Heart right ventricle (tissue), 16 donors: Measurements from ENCODE around the gene OPTC. TPM values are rescaled to one million over a fixed set of nuclear protein-coding genes. Genes with fewer than 3 reads are reported as not detected.
A peak's percentile ranks its signal among the peaks of the same experiment; 100 is the strongest.

Experiments
- ATAC-seq, 8 donors: fragments of 200-7000 bp; cut with Tn5 transposase; one replicate each; pipeline ENCODE4 v1.9.1; 2020; ENCODE audit warnings: mild to moderate bottlenecking in 8 of 8, moderate library complexity in 8 of 8, moderate number of reproducible peaks in 1 of 8
- DNase-seq, 2 donors: peaks; one replicate each; pipeline ENCODE4 v3.0.0-alpha.2; 2020
- H3K27ac ChIP-seq, 10 donors: fragments of 200-600 bp; sonication (generic) in 2 of 10; one replicate each; pipeline versions ENCODE4 v1.5.0 to v1.8.0; 2020 to 2022; ENCODE audit warnings: mild to moderate bottlenecking in 3 of 10
- H3K27me3 ChIP-seq, 7 donors: fragments of 200-600 bp; one replicate each; pipeline ENCODE4 v1.8.0; 2021 to 2022; ENCODE audit warnings: mild to moderate bottlenecking in 2 of 7
- H3K36me3 ChIP-seq, 9 donors: fragments of 200-600 bp; sonication (generic) in 1 of 9; one replicate each; pipeline versions ENCODE4 v1.5.0 to v1.8.0; 2020 to 2022; ENCODE audit warnings: mild to moderate bottlenecking in 2 of 9
- H3K4me1 ChIP-seq, 9 donors: fragments of 200-600 bp; sonication (generic) in 1 of 9; one replicate each; pipeline versions ENCODE4 v1.5.0 to v1.8.0; 2020 to 2022; ENCODE audit warnings: mild to moderate bottlenecking in 4 of 9
- H3K4me3 ChIP-seq, 10 donors: fragments of 200-600 bp; sonication (generic) in 2 of 10; one replicate each; pipeline versions ENCODE4 v1.5.0 to v1.8.0; 2020 to 2022; ENCODE audit warnings: mild to moderate bottlenecking in 7 of 10, moderate library complexity in 2 of 10
- H3K9me3 ChIP-seq, 11 donors: fragments of 200-600 bp in 10 of 11; sonication (generic) in 2 of 11; one replicate each; pipeline versions ENCODE4 v1.5.0 to v1.8.0; 2013 to 2022; ENCODE audit warnings: mild to moderate bottlenecking in 2 of 11, control low read depth in 1 of 11, moderate library complexity in 1 of 11
- WGBS, 2 donors: extraction: QIAGEN DNeasy Blood & Tissue Kit; methylation state at CpG; one replicate each; pipeline ENCODE4 v1.1.7; 2013; ENCODE audit warnings: inconsistent platforms in 1 of 2; 5-methylcytosine and 5-hydroxymethylcytosine counted together
- intact Hi-C, 10 donors: fragments of 100-400 bp; cut with DNase I; formaldehyde crosslinking; loops; one replicate each; pipeline versions ENCODE4 v1.11.1 to v1.14.2; 2022
- polyA plus RNA-seq, 2 donors: library from polyadenylated mRNA; stranded (reverse); fragments of 200-250 nt; gene quantifications; one replicate each; pipeline ENCODE4 v1.2.3, GENCODE V29; 2013
- total RNA-seq, 10 donors: library from RNA; stranded (reverse); fragmentation: NEBNext Ultra II Directional in 3 of 10; extraction: Animal tissue kit (Norgen Biotek cat#: 25700) in 3 of 10; gene quantifications; one replicate each; pipeline versions ENCODE4 v1.2.1 to v1.2.4, GENCODE V29; 2021 to 2023
- TF ChIP-seq, protein P1 (sequence below), 9 donors: fragments of 200-600 bp; sonication (generic) in 2 of 9; IDR thresholded peaks; one replicate each; pipeline versions ENCODE4 v1.5.0 to v1.8.0; 2021 to 2022; ENCODE audit warnings: antibody characterized with exemption in 9 of 9, mild to moderate bottlenecking in 5 of 9, moderate library complexity in 1 of 9
- donor health status: Arrhythmogenic right ventricular cardiomyopathy.
- donor health status: ischemic (EF 13 %, LVEDD 7.1; RV severe dilation, severe dysfunction).
- donor health status: healthy with polysubstance abuse.
- donor health status: DM: no; HTN: yes; CAD: no.
- donor health status: DM: no; HTN: no; CAD: no.
- donor health status: ischemic (EF 25% LVEDD 6.9; RV normal size, moderate dysfunction).
- donor health status: ischemic (EF 25% LVEDD 5.7; RV mildly dilated, moderate dysfunction).
- donor health status: healthy.
- donor health status: DM: yes; HTN: yes; CAD: no.
- donor health status: Ischemic cardiomyopathy.
- donor health status: ischemic (EF 35%, LVEDD 5.7; RV mildly dilated, moderate dysfunction).
- donor health status: nonischemic (EF 11% LVEDD 7.7; RV severe dilation, severe dysfunction).
- donor health status: DM: yes; HTN: yes; CAD: no.
- donor health status: PGD.
- donor health status: ischemic (EF 29% LVEDD 5.4; RV normal size, mild dysfunction).
- donor health status: nonischemic (EF 23%, LVEDD 6.1; RV moderate dilation, normal function).

The OPTC gene
- total and polyA plus RNA-seq, 12 donors, result not detected

DNA sequence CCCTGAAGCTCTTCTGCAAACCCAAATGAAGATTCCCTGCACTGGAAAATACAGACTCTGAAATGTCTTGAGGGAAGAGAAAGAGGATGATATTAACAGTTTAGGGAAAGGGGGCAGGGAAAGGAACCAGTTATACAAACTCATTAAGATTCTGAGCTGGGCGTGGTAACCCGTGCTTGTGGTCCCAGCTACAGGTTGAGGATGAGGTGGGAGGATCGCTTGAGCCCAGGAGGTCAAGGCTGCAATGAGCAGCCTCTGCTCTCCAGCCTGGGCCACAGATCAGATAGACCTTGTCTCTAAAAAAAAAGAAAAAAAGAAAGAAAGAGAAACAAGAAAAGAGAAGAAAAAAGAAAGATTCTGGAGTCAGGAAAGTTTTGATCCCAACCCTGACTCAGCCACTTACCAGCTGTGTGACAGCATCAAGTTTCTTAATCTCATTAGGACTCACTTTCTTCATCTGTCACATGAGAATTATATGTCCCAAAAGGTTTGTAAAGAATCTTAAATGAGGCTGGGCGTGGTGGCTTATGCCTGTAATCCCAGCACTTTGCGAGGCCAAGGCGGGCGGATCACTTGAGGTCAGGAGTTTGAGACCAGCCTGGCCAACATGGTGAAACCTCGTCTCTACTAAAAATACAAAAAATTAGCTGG, 53.9 kb downstream of the OPTC start:
- H3K4me3 ChIP-seq, result no peak overlapping the region
- no peaks in the 10 kb centered on the region for H3K9me3 ChIP-seq
- H3K4me1 ChIP-seq, result peaks cover 0 to 20% (median 6%) of the 10 kb centered on the region in 9 donors
- DNase-seq, result no peak
- H3K27me3 ChIP-seq, result no peaks in the 10 kb centered on the region
- intact Hi-C loops, result loop anchor here in 1 of 10 donors (5.0 kb wide), 1 partner anchor 36 kb away; no protein-coding TSS in a partner anchor
- WGBS, 2 donors, result 92 to 93% methylated on average over 8 of the region's 8 CpGs
- H3K36me3 ChIP-seq, result no peaks in the 10 kb centered on the region
- no peak for ATAC-seq
- TF ChIP-seq, protein P1, sequence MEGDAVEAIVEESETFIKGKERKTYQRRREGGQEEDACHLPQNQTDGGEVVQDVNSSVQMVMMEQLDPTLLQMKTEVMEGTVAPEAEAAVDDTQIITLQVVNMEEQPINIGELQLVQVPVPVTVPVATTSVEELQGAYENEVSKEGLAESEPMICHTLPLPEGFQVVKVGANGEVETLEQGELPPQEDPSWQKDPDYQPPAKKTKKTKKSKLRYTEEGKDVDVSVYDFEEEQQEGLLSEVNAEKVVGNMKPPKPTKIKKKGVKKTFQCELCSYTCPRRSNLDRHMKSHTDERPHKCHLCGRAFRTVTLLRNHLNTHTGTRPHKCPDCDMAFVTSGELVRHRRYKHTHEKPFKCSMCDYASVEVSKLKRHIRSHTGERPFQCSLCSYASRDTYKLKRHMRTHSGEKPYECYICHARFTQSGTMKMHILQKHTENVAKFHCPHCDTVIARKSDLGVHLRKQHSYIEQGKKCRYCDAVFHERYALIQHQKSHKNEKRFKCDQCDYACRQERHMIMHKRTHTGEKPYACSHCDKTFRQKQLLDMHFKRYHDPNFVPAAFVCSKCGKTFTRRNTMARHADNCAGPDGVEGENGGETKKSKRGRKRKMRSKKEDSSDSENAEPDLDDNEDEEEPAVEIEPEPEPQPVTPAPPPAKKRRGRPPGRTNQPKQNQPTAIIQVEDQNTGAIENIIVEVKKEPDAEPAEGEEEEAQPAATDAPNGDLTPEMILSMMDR (IDR thresholded peaks at IDR 0.05), result no peak
- H3K27ac ChIP-seq, result peak overlapping the region in 1 of 10 donors; percentile 21

DNA sequence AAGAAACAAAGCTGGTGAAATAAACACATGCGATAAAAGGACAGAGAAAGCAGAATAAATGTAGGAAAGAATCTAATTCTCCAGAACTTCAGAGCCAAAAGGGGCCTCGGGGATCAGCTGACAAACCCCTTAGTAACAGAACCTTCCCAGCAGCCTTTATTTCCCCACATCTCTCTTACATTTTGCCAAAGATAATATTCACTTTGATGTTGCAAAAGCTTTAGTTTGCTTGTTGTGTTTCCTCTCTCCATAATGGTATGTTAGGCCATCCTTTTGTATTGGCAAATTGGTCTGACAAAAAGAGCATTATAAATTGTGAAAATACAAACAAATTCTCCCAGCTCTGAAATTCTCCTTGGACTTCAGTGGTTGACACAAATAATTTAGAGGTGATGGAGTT, 54.9 kb downstream of the OPTC start:
- Histone ChIP-seq H3K4me3 (no peak overlapping the region), H3K9me3 (no peaks in the 10 kb centered on the region), H3K36me3 (no peaks in the 10 kb centered on the region), H3K27me3 (no peaks in the 10 kb centered on the region), H3K4me1 (peaks cover 0 to 30% (median 7%) of the 10 kb centered on the region in 9 donors), H3K27ac (peak overlapping the region in 2 of 10 donors; percentile 21 to 23)
- TF ChIP-seq, protein P1 (IDR thresholded peaks at IDR 0.05), result no peak
- 76 to 84% methylated on average over 2 of the region's 2 CpGs for WGBS, 2 donors
- ATAC-seq (no peak), DNase-seq (no peak)
- intact Hi-C loops, result loop anchor here in 1 of 10 donors (5.0 kb wide), 1 partner anchor 37 kb away; no protein-coding TSS in a partner anchor

DNA sequence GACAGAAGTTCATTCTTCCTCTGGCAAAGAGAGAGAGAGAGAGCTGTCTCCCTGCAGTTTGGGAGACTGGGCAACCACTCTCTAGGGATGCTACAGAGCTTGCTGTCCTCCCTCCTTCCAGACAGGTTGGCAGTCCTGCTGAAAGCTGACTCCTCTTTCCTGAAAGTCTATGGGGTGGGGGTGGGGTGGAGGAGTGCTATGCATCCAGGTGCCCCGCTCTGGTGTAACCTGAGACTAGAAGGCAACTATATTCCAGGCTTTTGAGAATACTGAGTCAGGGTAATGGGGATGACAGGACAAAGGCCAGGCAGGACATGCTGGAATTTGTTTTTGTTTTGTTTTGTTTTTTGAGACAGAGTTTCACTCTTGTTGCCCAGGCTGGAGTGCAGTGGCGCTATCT, 55.4 kb downstream of the OPTC start:
- peaks cover 0 to 34% (median 9%) of the 10 kb centered on the region in 9 donors for H3K4me1 ChIP-seq
- no peak for ATAC-seq

DNA sequence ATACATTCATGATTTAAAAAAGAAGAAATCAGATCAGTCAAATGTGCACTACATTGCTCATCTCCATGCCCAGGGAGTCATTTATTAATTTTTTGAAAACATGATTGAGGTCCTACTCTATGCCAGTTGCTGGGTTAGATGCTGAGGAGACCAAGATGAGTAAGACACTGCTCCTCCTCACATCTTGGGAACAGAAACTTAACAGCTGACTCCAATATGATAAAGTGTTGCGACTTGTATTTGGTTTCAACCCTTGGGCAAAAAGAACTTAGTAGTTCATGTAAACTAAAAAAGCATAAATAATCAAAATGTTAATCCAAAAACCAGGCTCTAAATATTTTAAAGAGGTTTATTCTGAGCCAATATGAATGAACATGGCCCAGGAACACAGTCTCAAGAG, 56.9 kb downstream of the OPTC start:
- Histone ChIP-seq H3K4me3 (no peak overlapping the region), H3K36me3 (no peaks in the 10 kb centered on the region), H3K27me3 (no peaks in the 10 kb centered on the region), H3K27ac (peak overlapping the region in 1 of 10 donors; percentile 60), H3K9me3 (no peaks in the 10 kb centered on the region), H3K4me1 (peaks cover 8 to 50% (median 20%) of the 10 kb centered on the region in 9 donors)
- TF ChIP-seq, protein P1 (IDR thresholded peaks at IDR 0.05), result no peak
- DNase-seq (no peak), ATAC-seq (no peak)
- WGBS, 2 donors, result 97 to 100% methylated on average over 1 of the region's 1 CpG
- intact Hi-C loops, result no loop called here

More for the DNA sequence above, 55.4 kb downstream of the OPTC start:
- TF ChIP-seq, protein P1 (IDR thresholded peaks at IDR 0.05), result no peak
- no peaks in the 10 kb centered on the region for H3K36me3 ChIP-seq
- peak overlapping the region in 2 of 10 donors; percentile 21 to 23 for H3K27ac ChIP-seq
- 97 to 100% methylated on average over 2 of the region's 2 CpGs for WGBS, 2 donors
- H3K27me3 ChIP-seq, result no peaks in the 10 kb centered on the region
- DNase-seq, result no peak
- no peak overlapping the region for H3K4me3 ChIP-seq
- H3K9me3 ChIP-seq, result no peaks in the 10 kb centered on the region
- intact Hi-C loops, result loop anchor here in 1 of 10 donors (5.0 kb wide), 1 partner anchor 37 kb away; no protein-coding TSS in a partner anchor
